H9 (cell line): ENCODE results near the gene MACROD1. TPM values are rescaled to one million over a fixed set of nuclear protein-coding genes. Genes with fewer than 3 reads are reported as not detected.

Experiments used
- DNase-seq: peaks from one replicate; pipeline ENCODE4 v3.0.0-alpha.2; 2017
- H2AFZ ChIP-seq: one replicate; pipeline ENCODE4 v1.6.1; 2013; ENCODE audit warnings: mild to moderate bottlenecking, low read length, control low read depth, moderate library complexity
- H2AK5ac ChIP-seq: 2 replicates; pipeline ENCODE4 v1.6.1; 2013; ENCODE audit warnings: low read length, control low read depth, mixed read lengths; ENCODE audit not compliant: insufficient read length
- H2BK120ac ChIP-seq: one replicate; pipeline ENCODE4 v1.6.1; 2013; ENCODE audit warnings: low read depth, mild to moderate bottlenecking, low read length, control low read depth, inconsistent platforms; ENCODE audit not compliant: poor library complexity, severe bottlenecking
- H2BK12ac ChIP-seq: 2 replicates; pipeline ENCODE4 v1.6.1; 2013; ENCODE audit warnings: low read length, control low read depth, mixed read lengths, low read depth; ENCODE audit not compliant: insufficient read length
- H2BK15ac ChIP-seq: 2 replicates; pipeline ENCODE4 v1.6.1; 2013; ENCODE audit warnings: low read depth, low read length, control low read depth
- H2BK20ac ChIP-seq: one replicate; pipeline ENCODE4 v1.6.1; 2013; ENCODE audit warnings: low read depth, mild to moderate bottlenecking, low read length, control low read depth, inconsistent platforms; ENCODE audit not compliant: poor library complexity, severe bottlenecking
- H2BK5ac ChIP-seq: 2 replicates; pipeline ENCODE4 v1.6.1; 2013; ENCODE audit warnings: low read length, control low read depth, mixed read lengths; ENCODE audit not compliant: insufficient read length
- H3K14ac ChIP-seq: 2 replicates; pipeline ENCODE4 v1.6.1; 2013; ENCODE audit warnings: low read length, control low read depth; ENCODE audit not compliant: insufficient read depth
- H3K18ac ChIP-seq: 2 replicates; pipeline ENCODE4 v1.6.1; 2013; ENCODE audit warnings: low read depth, mild to moderate bottlenecking, mixed read lengths, low read length, control low read depth; ENCODE audit not compliant: insufficient read length
- H3K23ac ChIP-seq: 2 replicates; pipeline ENCODE4 v1.6.1; 2013; ENCODE audit warnings: low read length, control low read depth, mixed read lengths, low read depth; ENCODE audit not compliant: insufficient read length
- H3K23me2 ChIP-seq: 2 replicates; pipeline ENCODE4 v1.6.1; 2013; ENCODE audit warnings: low read depth, mild to moderate bottlenecking, mixed read lengths, low read length, control low read depth; ENCODE audit not compliant: insufficient read length, poor library complexity, severe bottlenecking
- H3K27ac ChIP-seq: 2 replicates; pipeline ENCODE4 v1.5.1; 2013; ENCODE audit warnings: low read length, control low read depth, mixed read lengths, low read depth; ENCODE audit not compliant: insufficient read length
- H3K27me3 ChIP-seq: 2 replicates; pipeline ENCODE4 v1.6.1; 2013; ENCODE audit warnings: low read length, control low read depth, inconsistent platforms; ENCODE audit not compliant: insufficient read depth
- H3K4ac ChIP-seq: 2 replicates; pipeline ENCODE4 v1.6.1; 2013; ENCODE audit warnings: low read depth, mild to moderate bottlenecking, control low read depth, inconsistent platforms, low read length, moderate library complexity
- H3K4me1 ChIP-seq: 2 replicates; pipeline ENCODE4 v1.6.1; 2013; ENCODE audit warnings: low read length, control low read depth, inconsistent platforms; ENCODE audit not compliant: insufficient read depth
- H3K4me2 ChIP-seq: 2 replicates; pipeline ENCODE4 v1.6.1; 2013; ENCODE audit warnings: low read length, control low read depth, mixed read lengths; ENCODE audit not compliant: insufficient read length, insufficient read depth
- H3K56ac ChIP-seq: 2 replicates; pipeline ENCODE4 v1.6.1; 2013; ENCODE audit warnings: low read depth, mild to moderate bottlenecking, mixed read lengths, low read length, control low read depth; ENCODE audit not compliant: insufficient read length
- H3K79me1 ChIP-seq: 2 replicates; pipeline ENCODE4 v1.6.1; 2013; ENCODE audit warnings: low read depth, mild to moderate bottlenecking, moderate library complexity, low read length, control low read depth, inconsistent platforms; ENCODE audit not compliant: insufficient read depth, poor library complexity, severe bottlenecking
- H3K79me2 ChIP-seq: 2 replicates; pipeline ENCODE4 v1.6.1; 2013; ENCODE audit warnings: low read length, control low read depth, inconsistent platforms; ENCODE audit not compliant: insufficient read depth
- H3K9ac ChIP-seq: 2 replicates; pipeline ENCODE4 v1.6.1; 2013; ENCODE audit warnings: low read length, control low read depth, mixed read lengths; ENCODE audit not compliant: insufficient read length; ENCODE audit errors: extremely low read depth
- H3K9me3 ChIP-seq: one replicate; pipeline ENCODE4 v1.6.1; 2013; ENCODE audit warnings: low read depth, low read length, inconsistent platforms; ENCODE audit not compliant: control insufficient read depth
- H3T11ph ChIP-seq: one replicate; pipeline ENCODE4 v1.6.1; 2013; ENCODE audit warnings: mild to moderate bottlenecking, low read length, control low read depth, inconsistent platforms
- H4K20me1 ChIP-seq: one replicate; pipeline ENCODE4 v1.6.1; 2013; ENCODE audit not compliant: control insufficient read depth, insufficient read length, insufficient read depth
- H4K5ac ChIP-seq: 2 replicates; pipeline ENCODE4 v1.6.1; 2013; ENCODE audit warnings: low read depth, mild to moderate bottlenecking, mixed read lengths, low read length, control low read depth; ENCODE audit not compliant: insufficient read length
- H4K8ac ChIP-seq: replicated peaks from 2 replicates; pipeline ENCODE4 v1.6.1; 2013; ENCODE audit warnings: low read length, control low read depth, mixed read lengths, low read depth; ENCODE audit not compliant: insufficient read length
- H4K91ac ChIP-seq: 2 replicates; pipeline ENCODE4 v1.6.1; 2013; ENCODE audit warnings: low read depth, mild to moderate bottlenecking, moderate library complexity, mixed read lengths, low read length, control low read depth; ENCODE audit not compliant: insufficient read length
- H3K27ac Mint-ChIP-seq, 3 experiments: 2 replicates in 2 of 3; 3 replicates in 1 of 3; pipeline ENCODE4 v1.8.0; 2020 to 2021; ENCODE audit warnings: mixed read lengths in 3 of 3, mild to moderate bottlenecking in 1 of 3, moderate library complexity in 1 of 3
- H3K27me3 Mint-ChIP-seq: 2 replicates; pipeline ENCODE4 v1.8.0; 2021; ENCODE audit warnings: low read depth, mild to moderate bottlenecking, moderate library complexity, mixed read lengths
- H3K36me3 Mint-ChIP-seq, 3 experiments: 2 replicates in 2 of 3; 3 replicates in 1 of 3; pipeline ENCODE4 v1.8.0; 2020 to 2021; ENCODE audit warnings: low read depth in 3 of 3, mixed read lengths in 3 of 3; ENCODE audit not compliant: insufficient read depth in 1 of 3
- H3K4me1 Mint-ChIP-seq, 2 experiments: 2 replicates each; pipeline ENCODE4 v1.8.0; 2020; ENCODE audit warnings: mixed read lengths in 2 of 2
- H3K4me3 Mint-ChIP-seq, 2 experiments: 2 replicates in 1 of 2; 3 replicates in 1 of 2; pipeline ENCODE4 v1.8.0; 2020 to 2021; ENCODE audit warnings: mild to moderate bottlenecking in 2 of 2, mixed read lengths in 2 of 2, moderate library complexity in 1 of 2
- H3K9me3 Mint-ChIP-seq, 2 experiments: 2 replicates in 1 of 2; 3 replicates in 1 of 2; pipeline ENCODE4 v1.8.0; 2020; ENCODE audit warnings: mild to moderate bottlenecking in 2 of 2, mixed read lengths in 2 of 2, moderate library complexity in 1 of 2
- CTCF ChIP-seq: fragments of 200-600 bp; sonication (generic); conservative IDR thresholded peaks from 3 replicates; pipeline ENCODE4 v1.8.0; 2021; ENCODE audit warnings: antibody characterized with exemption, mild to moderate bottlenecking
- WGBS: extraction: QIAGEN DNeasy Blood & Tissue Kit; methylation state at CpG from one replicate; pipeline ENCODE4 v1.1.7; 2013; ENCODE audit warnings: missing lambda C conversion rate, low lambda C conversion rate, mixed read lengths; ENCODE audit not compliant: insufficient read length; ENCODE audit errors: extremely low coverage; 5-methylcytosine and 5-hydroxymethylcytosine counted together
- total RNA-seq: library from RNA; stranded (reverse); gene quantifications from 2 replicates; pipeline ENCODE4 v1.2.1, GENCODE V29; 2021

The MACROD1 gene
- total RNA-seq, 1 experiment from 2014 or later: 21.2 TPM

- Histone ChIP-seq H3K23ac (no peak overlapping the region), H3K9ac (no peak overlapping the region), H3K4me1 (no peaks in the 10 kb centered on the region), H4K5ac (no peak overlapping the region), H2AK5ac (no peak overlapping the region), H3K27ac (no peak overlapping the region), H3K14ac (no peak overlapping the region), H3K18ac (no peak overlapping the region), H2BK12ac (no peak overlapping the region), H3K79me1 (no peaks in the 10 kb centered on the region), H2BK15ac (no peak overlapping the region), H3K56ac (no peak overlapping the region), H3K9me3 (no peaks in the 10 kb centered on the region), H2BK120ac (no peak overlapping the region), H3K4ac (no peak overlapping the region), H4K8ac (no peak overlapping the region), H4K91ac (no peak overlapping the region), H3K4me2 (no peak overlapping the region), H2AFZ (no peak overlapping the region), H2BK5ac (no peak overlapping the region), H3K79me2 (no peaks in the 10 kb centered on the region), H3K27me3 (peaks cover 29% of the 10 kb centered on the region), H3K23me2 (no peaks in the 10 kb centered on the region), H3T11ph (no peak overlapping the region), H2BK20ac (no peak overlapping the region), H4K20me1 (peaks cover 2% of the 10 kb centered on the region)
- no peak for DNase-seq
- no CpG with 5 or more reads among the region's 4 CpGs for WGBS
- Mint-ChIP-seq H3K9me3 (no peaks in the 10 kb centered on the region; a peak in 1 of 5 replicates), H3K27ac (no peak overlapping the region), H3K36me3 (no peaks in the 10 kb centered on the region; a peak in 1 of 7 replicates), H3K27me3 (peaks cover 95% of the 10 kb centered on the region), H3K4me3 (no peak overlapping the region), H3K4me1 (peaks cover 3 to 12% of the 10 kb centered on the region in 2 experiments)
- TF ChIP-seq CTCF: no peak
Observed at GRCh38 chr11:64042301-64042700, 123.6 kb downstream of the MACROD1 start.
